Stomach smooth muscle (tissue), 2 donors: ENCODE measurements around the gene VWA5A.

Source experiments
- H3K27ac ChIP-seq: one replicate; pipeline ENCODE4 v1.7.0; 2013; ENCODE audit warnings: mild to moderate bottlenecking, low read length, inconsistent platforms
- H3K27me3 ChIP-seq, 2 donors: one replicate each; pipeline ENCODE4 v1.7.0; 2013; ENCODE audit warnings: low read length in 2 of 2; ENCODE audit not compliant: insufficient read depth in 2 of 2, control insufficient read depth in 1 of 2
- H3K36me3 ChIP-seq, 2 donors: one replicate each; pipeline ENCODE4 v1.7.0; 2013; ENCODE audit warnings: low read length in 2 of 2; ENCODE audit not compliant: control insufficient read depth in 2 of 2, insufficient read depth in 2 of 2
- H3K4me1 ChIP-seq: one replicate; pipeline ENCODE4 v1.7.0; 2013; ENCODE audit warnings: low read length; ENCODE audit not compliant: control insufficient read depth, insufficient read depth
- H3K4me3 ChIP-seq, 2 donors: one replicate each; pipeline ENCODE4 v1.7.0; 2013; ENCODE audit warnings: low read length in 2 of 2
- H3K9ac ChIP-seq, 2 donors: one replicate each; pipeline ENCODE4 v1.7.0; 2013; ENCODE audit warnings: low read length in 2 of 2, mild to moderate bottlenecking in 1 of 2
- H3K9me3 ChIP-seq, 2 donors: one replicate each; pipeline ENCODE4 v1.7.0; 2013; ENCODE audit warnings: low read length in 2 of 2; ENCODE audit not compliant: control insufficient read depth in 2 of 2
- donor health status: healthy.
- donor health status: Pancreatic carcinoma.

VWA5A gene

DNA sequence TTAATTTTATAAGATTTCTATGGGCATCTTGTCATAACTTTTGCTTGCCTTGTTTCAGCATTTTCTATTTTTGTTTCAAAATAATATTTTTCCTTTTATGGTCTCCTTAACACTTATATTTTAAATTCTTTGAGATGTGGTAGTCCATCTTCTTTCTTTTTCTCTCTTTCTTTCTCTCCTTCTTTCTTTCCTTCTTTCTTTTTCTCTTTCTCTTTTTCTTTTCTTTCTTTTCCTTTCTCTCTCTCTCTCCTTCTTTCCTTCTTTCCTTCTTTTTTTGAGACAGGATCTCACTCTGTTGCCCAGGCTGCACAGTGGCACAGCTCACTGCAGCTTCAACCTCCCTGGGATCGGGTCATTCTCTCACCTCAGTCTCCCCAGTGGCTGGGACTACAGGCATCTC is 38.0 kb upstream of the VWA5A start:
- Histone ChIP-seq H3K4me1 (peaks cover 6% of the 10 kb centered on the region), H3K9me3 (no peaks in the 10 kb centered on the region), H3K36me3 (no peaks in the 10 kb centered on the region), H3K27ac (no peak overlapping the region), H3K27me3 (peaks cover 11 to 20% of the 10 kb centered on the region in 2 donors), H3K4me3 (no peak overlapping the region), H3K9ac (no peak overlapping the region)

DNA sequence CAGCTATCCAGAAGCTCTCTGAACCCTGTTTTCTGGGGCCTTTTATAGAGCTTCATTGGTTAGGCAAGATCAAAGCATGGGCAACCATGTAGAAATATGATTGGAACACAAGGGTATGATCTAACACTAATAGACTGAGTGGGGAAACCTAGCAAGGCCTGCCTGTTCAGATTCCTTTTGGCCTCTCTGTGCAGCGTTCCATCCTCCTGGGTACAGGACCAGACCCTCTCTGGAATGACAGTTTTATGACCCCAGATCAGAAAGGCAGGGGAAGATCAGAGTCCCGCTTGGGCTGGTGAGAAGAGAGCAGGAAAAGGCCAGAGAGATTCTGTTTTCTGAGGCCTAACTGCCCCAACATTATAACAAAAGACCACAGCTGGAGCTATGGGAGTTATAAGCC is 36.7 kb upstream of the VWA5A start:
- Histone ChIP-seq H3K27me3 (peaks cover 14 to 20% of the 10 kb centered on the region in 2 donors), H3K4me1 (peaks cover 6% of the 10 kb centered on the region), H3K9ac (no peak overlapping the region), H3K4me3 (no peak overlapping the region), H3K36me3 (no peaks in the 10 kb centered on the region), H3K9me3 (no peaks in the 10 kb centered on the region), H3K27ac (no peak overlapping the region)

DNA sequence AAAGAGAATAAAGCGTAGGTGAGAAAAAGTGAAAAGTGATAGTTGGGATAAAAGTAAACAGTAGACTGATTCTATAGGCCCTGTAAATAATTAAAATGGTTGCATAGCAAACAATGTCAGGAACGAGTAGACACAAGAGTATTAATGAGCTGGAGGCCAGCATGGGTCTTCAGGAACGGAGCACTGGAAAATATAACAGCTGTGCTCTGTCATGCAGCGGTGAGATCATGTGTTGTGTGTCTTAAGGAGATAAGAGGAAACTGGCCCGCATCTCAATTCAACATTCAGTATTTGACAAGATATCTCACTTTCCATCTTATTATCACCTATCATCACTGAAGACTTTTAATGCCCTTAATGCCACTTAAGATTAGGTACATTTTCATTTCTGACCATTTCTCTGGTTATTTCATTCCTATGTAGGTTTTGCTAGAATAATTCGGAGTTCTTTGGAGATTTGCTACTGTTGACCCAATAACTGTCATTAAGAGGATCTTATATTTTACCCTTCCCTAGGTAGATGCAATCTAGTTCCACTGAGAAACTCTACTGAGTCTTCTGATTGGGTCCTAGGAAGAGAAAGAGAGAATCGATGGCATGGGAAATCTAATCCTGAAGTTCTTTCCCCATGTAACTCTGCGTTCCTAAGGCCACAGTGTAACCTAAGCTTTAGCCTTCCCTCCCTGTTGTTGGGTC is 35.5 kb upstream of the VWA5A start:
- Histone ChIP-seq H3K9ac (no peak overlapping the region), H3K9me3 (no peaks in the 10 kb centered on the region), H3K27ac (no peak overlapping the region), H3K36me3 (no peaks in the 10 kb centered on the region), H3K4me3 (no peak overlapping the region), H3K27me3 (peaks cover 14 to 20% of the 10 kb centered on the region in 2 donors), H3K4me1 (peaks cover 6% of the 10 kb centered on the region)

GRCh38 chr11:124080327-124081001 is 34.8 kb upstream of the VWA5A start:
- Histone ChIP-seq H3K9me3 (no peaks in the 10 kb centered on the region), H3K4me1 (peaks cover 6% of the 10 kb centered on the region), H3K27ac (no peak overlapping the region), H3K4me3 (no peak overlapping the region), H3K9ac (no peak overlapping the region), H3K36me3 (no peaks in the 10 kb centered on the region), H3K27me3 (peaks cover 14 to 18% of the 10 kb centered on the region in 2 donors)

GRCh38 chr11:124081483-124081882 is 33.8 kb upstream of the VWA5A start:
- H3K27me3 ChIP-seq = peaks cover 7 to 12% of the 10 kb centered on the region in 2 donors
- no peak overlapping the region for H3K27ac ChIP-seq
- H3K9ac ChIP-seq = no peak overlapping the region
- H3K36me3 ChIP-seq = no peaks in the 10 kb centered on the region
- H3K9me3 ChIP-seq = no peaks in the 10 kb centered on the region
- H3K4me1 ChIP-seq = no peaks in the 10 kb centered on the region
- no peak overlapping the region for H3K4me3 ChIP-seq

DNA sequence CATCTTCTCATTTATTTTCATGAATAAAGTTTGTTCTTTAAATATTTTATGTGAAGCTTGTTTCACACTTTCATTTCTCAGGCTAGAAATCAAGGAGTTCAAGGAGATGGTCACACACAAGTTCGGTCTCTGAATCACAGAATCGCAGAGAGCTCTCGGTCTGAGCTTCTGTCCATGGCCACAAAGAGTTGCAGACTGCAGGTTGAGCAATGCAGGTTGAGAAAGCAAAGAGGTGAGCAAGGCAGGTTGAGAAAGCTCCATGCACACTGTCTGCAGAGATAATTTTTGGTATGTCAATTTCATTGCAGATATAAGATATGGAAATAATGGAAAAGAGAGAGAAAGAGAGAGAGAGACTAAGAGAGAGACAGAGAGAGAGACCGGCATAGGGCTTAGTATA is 32.9 kb upstream of the VWA5A start:
- H3K9ac ChIP-seq = no peak overlapping the region
- peaks cover 6 to 11% of the 10 kb centered on the region in 2 donors for H3K27me3 ChIP-seq
- H3K9me3 ChIP-seq = no peaks in the 10 kb centered on the region
- no peak overlapping the region for H3K4me3 ChIP-seq
- H3K27ac ChIP-seq = no peak overlapping the region
- no peaks in the 10 kb centered on the region for H3K36me3 ChIP-seq
- H3K4me1 ChIP-seq = no peaks in the 10 kb centered on the region

DNA sequence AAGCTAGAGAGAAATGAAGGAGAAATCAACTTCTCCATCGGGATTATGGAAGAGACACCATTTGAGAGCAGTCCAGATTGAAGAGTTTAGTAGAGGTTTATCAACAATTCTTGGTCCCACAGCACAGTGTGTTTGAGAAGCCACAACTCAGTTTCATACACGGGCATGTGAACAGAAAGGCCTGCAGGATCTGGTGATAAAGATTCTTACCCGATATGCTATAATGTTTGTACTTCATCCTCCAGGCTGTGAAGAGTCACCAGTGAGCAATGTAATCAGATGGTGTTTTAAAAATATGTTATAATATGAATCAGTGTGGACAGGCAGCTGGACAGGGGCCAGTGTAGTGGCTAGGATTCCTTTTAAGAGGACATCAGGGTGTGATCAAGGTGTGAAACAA is 29.7 kb upstream of the VWA5A start:
- Histone ChIP-seq H3K9ac (no peak overlapping the region), H3K36me3 (no peaks in the 10 kb centered on the region), H3K4me3 (no peak overlapping the region), H3K4me1 (no peaks in the 10 kb centered on the region), H3K27ac (no peak overlapping the region), H3K9me3 (no peaks in the 10 kb centered on the region), H3K27me3 (peaks cover 2 to 3% of the 10 kb centered on the region in 2 donors)

DNA sequence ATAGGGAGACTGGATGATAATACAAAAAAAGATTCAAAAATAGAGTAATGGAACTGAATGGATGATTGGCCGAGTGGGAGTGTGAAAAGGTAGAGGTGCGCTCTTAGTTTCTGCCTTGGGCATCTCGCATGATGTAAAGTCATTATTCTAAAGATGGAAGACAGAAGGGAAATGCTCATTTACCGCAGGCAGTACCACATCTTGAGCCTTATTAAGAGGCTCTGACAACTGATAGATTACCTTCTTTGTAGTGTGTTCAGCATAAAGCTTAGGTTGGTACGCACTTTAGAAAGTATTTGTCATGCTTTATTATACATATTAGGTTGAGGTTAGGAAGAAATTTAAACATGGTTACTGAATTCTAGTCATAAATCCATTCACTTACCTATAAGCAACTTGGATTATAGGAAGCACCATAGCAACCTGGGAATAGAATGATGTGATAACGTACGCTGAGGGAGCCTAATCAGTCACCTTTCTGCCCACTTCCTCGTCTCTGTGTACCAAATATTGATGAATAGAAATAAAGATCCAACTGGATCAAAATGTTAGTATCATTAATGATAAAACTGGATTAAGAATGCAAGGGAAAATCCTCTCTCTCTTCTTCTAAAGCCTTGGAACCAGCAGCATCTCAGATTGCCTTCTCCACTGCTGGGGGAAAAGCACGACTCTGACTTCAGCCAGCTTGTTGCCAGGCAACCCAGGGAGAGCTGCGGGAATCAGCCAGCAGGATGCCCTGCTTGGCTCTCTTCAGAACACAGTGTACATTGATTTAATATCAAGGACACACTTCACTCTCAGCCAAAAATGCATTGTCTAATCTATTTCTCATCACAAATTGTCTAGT is 29.0 kb upstream of the VWA5A start:
- H3K4me1 ChIP-seq = no peaks in the 10 kb centered on the region
- no peaks in the 10 kb centered on the region for H3K9me3 ChIP-seq
- no peak overlapping the region for H3K27ac ChIP-seq
- no peak overlapping the region for H3K4me3 ChIP-seq
- no peak overlapping the region for H3K9ac ChIP-seq
- H3K27me3 ChIP-seq = peaks cover 0 to 3% of the 10 kb centered on the region in 2 donors
- H3K36me3 ChIP-seq = no peaks in the 10 kb centered on the region

- no peaks in the 10 kb centered on the region for H3K27me3 ChIP-seq
- H3K4me1 ChIP-seq = no peaks in the 10 kb centered on the region
- no peak overlapping the region for H3K27ac ChIP-seq
- no peak overlapping the region for H3K9ac ChIP-seq
- no peak overlapping the region for H3K4me3 ChIP-seq
- no peaks in the 10 kb centered on the region for H3K9me3 ChIP-seq
- no peaks in the 10 kb centered on the region for H3K36me3 ChIP-seq
Observed at GRCh38 chr11:124090996-124091395, 24.3 kb upstream of the VWA5A start.

GRCh38 chr11:124093330-124093729 is 21.9 kb upstream of the VWA5A start:
- Histone ChIP-seq H3K9me3 (no peaks in the 10 kb centered on the region), H3K27me3 (no peaks in the 10 kb centered on the region), H3K36me3 (no peaks in the 10 kb centered on the region), H3K4me3 (no peak overlapping the region), H3K9ac (no peak overlapping the region), H3K27ac (no peak overlapping the region), H3K4me1 (no peaks in the 10 kb centered on the region)
